SK-N-SH treated with all-trans-retinoic acid at 6 μM for 48 hours (cell line): Measurements from ENCODE around the gene PEX16.

ENCODE experiments used
- ATAC-seq: fragments of 200-7000 bp; cut with Tn5 transposase; 3 replicates; pipeline ENCODE4 v1.9.1; 2020; ENCODE audit warnings: mild to moderate bottlenecking, moderate library complexity
- ARNTL ChIP-seq: fragments of 450-650 bp; formaldehyde crosslinking; IDR thresholded peaks from 2 replicates; pipeline ENCODE4 v1.5.0; 2020; ENCODE audit warnings: low read depth, mild to moderate bottlenecking, moderate library complexity, borderline replicate concordance
- BACH2 ChIP-seq: fragments of 250-450 bp; sonication (Bioruptor Pico); IDR thresholded peaks from 2 replicates; pipeline ENCODE4 v1.9.0; 2021; ENCODE audit warnings: mild to moderate bottlenecking, borderline replicate concordance
- CSDC2 ChIP-seq: fragments of 250-450 bp; sonication (Bioruptor Pico); IDR thresholded peaks from 2 replicates; pipeline ENCODE4 v1.5.0; 2020; ENCODE audit warnings: mild to moderate bottlenecking, moderate library complexity
- ESRRG ChIP-seq: fragments of 250-450 bp; sonication (Bioruptor Pico); IDR thresholded peaks from 2 replicates; pipeline ENCODE4 v1.6.1; 2021; ENCODE audit warnings: mild to moderate bottlenecking
- GLIS3 ChIP-seq: fragments of 250-450 bp; sonication (Bioruptor Pico); IDR thresholded peaks from 2 replicates; pipeline ENCODE4 v1.5.0; 2020; ENCODE audit warnings: mild to moderate bottlenecking, moderate library complexity
- ISL1 ChIP-seq: fragments of 250-450 bp; sonication (Bioruptor Pico); IDR thresholded peaks from 2 replicates; pipeline ENCODE4 v2.1.2; 2022; ENCODE audit warnings: mild to moderate bottlenecking, moderate library complexity
- OSR1 ChIP-seq: fragments of 250-450 bp; sonication (Bioruptor Pico); IDR thresholded peaks from 2 replicates; pipeline ENCODE4 v1.8.0; 2022; ENCODE audit warnings: moderate library complexity, mild to moderate bottlenecking, inconsistent platforms
- PPARA ChIP-seq: fragments of 250-450 bp; sonication (Bioruptor Pico); IDR thresholded peaks from 2 replicates; pipeline ENCODE4 v1.5.0; 2020; ENCODE audit warnings: mild to moderate bottlenecking, borderline replicate concordance
- RARB ChIP-seq: fragments of 250-450 bp; sonication (Bioruptor Pico); IDR thresholded peaks from 2 replicates; pipeline ENCODE4 v1.8.0; 2021; ENCODE audit warnings: mild to moderate bottlenecking, moderate library complexity
- SNAI2 ChIP-seq: fragments of 250-450 bp; sonication (Bioruptor Pico); IDR thresholded peaks from 2 replicates; pipeline ENCODE4 v1.5.0; 2020; ENCODE audit warnings: mild to moderate bottlenecking, moderate library complexity
- TCF4 ChIP-seq: fragments of 250-450 bp; sonication (Bioruptor Pico); IDR thresholded peaks from 2 replicates; pipeline ENCODE4 v1.8.0; 2021; ENCODE audit warnings: mild to moderate bottlenecking, moderate library complexity, borderline replicate concordance
- TOX ChIP-seq: fragments of 250-450 bp; sonication (Bioruptor Pico); IDR thresholded peaks from 2 replicates; pipeline ENCODE4 v1.8.0; 2021; ENCODE audit warnings: mild to moderate bottlenecking, moderate library complexity, borderline replicate concordance
- ZFP3 ChIP-seq: fragments of 250-450 bp; sonication (Bioruptor Pico); IDR thresholded peaks from 2 replicates; pipeline ENCODE4 v1.5.0; 2020; ENCODE audit warnings: mild to moderate bottlenecking, moderate library complexity
- ZFP30 ChIP-seq: fragments of 450-650 bp; formaldehyde crosslinking; IDR thresholded peaks from 2 replicates; pipeline ENCODE4 v1.5.0; 2022; ENCODE audit warnings: mild to moderate bottlenecking, moderate library complexity
- ZNF565 ChIP-seq: fragments of 450-650 bp; formaldehyde crosslinking; conservative IDR thresholded peaks from 2 replicates; pipeline ENCODE4 v1.5.0; 2020; ENCODE audit warnings: low read depth, mild to moderate bottlenecking, moderate library complexity
- ZNF70 ChIP-seq: fragments of 450-650 bp; formaldehyde crosslinking; IDR thresholded peaks from 2 replicates; pipeline ENCODE4 v1.5.0; 2020; ENCODE audit warnings: mild to moderate bottlenecking, moderate library complexity
- ZNF8 ChIP-seq: fragments of 450-650 bp; formaldehyde crosslinking; IDR thresholded peaks from 2 replicates; pipeline ENCODE4 v1.5.0; 2020; ENCODE audit warnings: mild to moderate bottlenecking, moderate library complexity
- TF ChIP-seq, protein P1 (sequence below): fragments of 250-450 bp; sonication (Bioruptor Pico); IDR thresholded peaks from 2 replicates; pipeline ENCODE4 v1.5.1; 2020; ENCODE audit warnings: low read depth, mild to moderate bottlenecking, moderate library complexity
- TF ChIP-seq, protein P2 (sequence below): fragments of 250-450 bp; sonication (Bioruptor Pico); IDR thresholded peaks from 2 replicates; pipeline ENCODE4 v1.8.0; 2020; ENCODE audit warnings: mild to moderate bottlenecking, moderate library complexity, borderline replicate concordance
- TF ChIP-seq, protein P3 (sequence below): fragments of 250-450 bp; sonication (Bioruptor Pico); IDR thresholded peaks from 2 replicates; pipeline ENCODE4 v1.5.0; 2020; ENCODE audit warnings: mild to moderate bottlenecking, moderate library complexity

Gene PEX16

DNA sequence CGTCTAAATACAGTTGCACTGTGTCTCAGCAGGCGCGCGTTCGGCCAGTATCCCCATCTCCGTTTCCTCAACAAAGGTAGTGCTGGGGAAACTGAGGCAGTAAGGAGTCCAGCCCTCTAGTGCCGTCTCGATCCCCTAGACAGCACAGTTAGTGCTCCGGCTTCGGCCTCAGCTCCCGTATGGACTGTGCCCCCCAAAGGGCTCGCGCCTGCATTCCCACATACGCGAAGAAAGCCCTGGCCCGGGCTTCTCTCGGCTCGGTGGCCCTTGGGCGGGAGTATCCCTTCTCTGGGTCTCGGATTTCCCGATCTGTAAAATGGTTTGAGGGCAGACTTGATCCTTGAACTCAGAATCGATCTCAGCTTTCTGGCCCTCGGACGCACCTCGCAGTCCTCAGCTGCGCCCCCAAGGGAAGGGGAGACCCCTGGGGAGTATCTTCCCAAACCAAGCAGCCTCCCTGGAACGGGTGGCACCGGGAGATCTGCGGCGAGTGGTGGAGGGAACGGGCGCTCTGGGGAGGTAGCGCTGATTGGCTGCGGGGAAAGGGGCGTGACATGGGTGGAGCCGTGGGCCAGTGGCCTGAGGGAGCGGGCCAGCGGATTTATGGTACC lies 759 bp upstream of the PEX16 start (continued):
- no peak for TF ChIP-seq PPARA (CRISPR knock-in tag)
- no peak for TF ChIP-seq TCF4 (CRISPR knock-in tag)
- no peak for TF ChIP-seq ZFP30 (CRISPR knock-in tag)
- no peak for TF ChIP-seq ZFP3 (CRISPR knock-in tag)
- TF ChIP-seq ISL1: no peak
- no peak for TF ChIP-seq OSR1
- no peak for TF ChIP-seq ZNF70 (CRISPR knock-in tag)
- no peak for TF ChIP-seq GLIS3 (CRISPR knock-in tag)
- TF ChIP-seq ZNF565: no peak

DNA sequence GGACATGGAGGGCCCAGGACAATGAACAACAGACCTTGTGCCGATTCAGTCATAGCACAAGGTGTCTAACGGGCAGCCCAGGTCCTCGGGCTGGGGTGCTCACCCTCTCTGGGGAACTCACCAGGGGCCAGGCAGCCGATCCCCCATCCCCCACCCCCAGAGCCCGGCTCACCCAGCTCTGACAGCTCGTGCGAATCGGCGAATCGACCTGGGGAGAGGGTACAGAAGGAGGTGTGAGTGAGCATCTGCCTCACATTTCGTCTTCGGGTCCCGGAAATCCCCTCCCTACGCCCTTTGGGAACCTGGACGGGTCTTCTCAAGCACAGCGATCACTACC lies 423 bp downstream of the PEX16 start:
- ATAC-seq: no peak
- TF ChIP-seq ZNF565 (no peak), ARNTL (CRISPR knock-in tag) (no peak), TOX (no peak), ZNF70 (CRISPR knock-in tag) (no peak)
- TF ChIP-seq, protein P1, sequence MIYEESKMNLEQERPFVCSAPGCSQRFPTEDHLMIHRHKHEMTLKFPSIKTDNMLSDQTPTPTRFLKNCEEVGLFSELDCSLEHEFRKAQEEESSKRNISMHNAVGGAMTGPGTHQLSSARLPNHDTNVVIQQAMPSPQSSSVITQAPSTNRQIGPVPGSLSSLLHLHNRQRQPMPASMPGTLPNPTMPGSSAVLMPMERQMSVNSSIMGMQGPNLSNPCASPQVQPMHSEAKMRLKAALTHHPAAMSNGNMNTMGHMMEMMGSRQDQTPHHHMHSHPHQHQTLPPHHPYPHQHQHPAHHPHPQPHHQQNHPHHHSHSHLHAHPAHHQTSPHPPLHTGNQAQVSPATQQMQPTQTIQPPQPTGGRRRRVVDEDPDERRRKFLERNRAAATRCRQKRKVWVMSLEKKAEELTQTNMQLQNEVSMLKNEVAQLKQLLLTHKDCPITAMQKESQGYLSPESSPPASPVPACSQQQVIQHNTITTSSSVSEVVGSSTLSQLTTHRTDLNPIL (CRISPR knock-in tag): no peak

DNA sequence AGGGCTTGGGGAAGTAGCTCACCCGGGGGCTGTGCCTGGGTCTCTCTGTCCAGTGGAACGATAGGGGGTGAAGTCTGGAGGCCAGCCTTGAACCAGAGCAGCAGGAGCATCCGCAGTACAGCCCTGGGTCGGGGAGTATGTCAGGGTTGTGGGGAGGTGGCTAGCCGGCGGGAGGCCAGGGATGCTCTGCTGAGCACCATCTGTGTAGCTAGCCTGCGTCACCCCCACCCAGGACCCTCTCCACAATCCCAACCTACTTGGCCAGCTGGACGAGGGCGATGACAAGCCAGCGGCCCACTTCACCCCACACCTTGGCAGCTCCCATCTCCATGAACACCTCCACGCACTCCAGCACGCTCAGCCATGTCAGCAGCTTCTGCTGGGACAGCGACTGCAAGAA lies 2.2 kb downstream of the PEX16 start:
- ATAC-seq: no peak
- TF ChIP-seq RARB (CRISPR knock-in tag) (no peak), TCF4 (CRISPR knock-in tag) (no peak), SNAI2 (CRISPR knock-in tag) (no peak), OSR1 (no peak), TOX (no peak)
- TF ChIP-seq, protein P1 (CRISPR knock-in tag): no peak

DNA sequence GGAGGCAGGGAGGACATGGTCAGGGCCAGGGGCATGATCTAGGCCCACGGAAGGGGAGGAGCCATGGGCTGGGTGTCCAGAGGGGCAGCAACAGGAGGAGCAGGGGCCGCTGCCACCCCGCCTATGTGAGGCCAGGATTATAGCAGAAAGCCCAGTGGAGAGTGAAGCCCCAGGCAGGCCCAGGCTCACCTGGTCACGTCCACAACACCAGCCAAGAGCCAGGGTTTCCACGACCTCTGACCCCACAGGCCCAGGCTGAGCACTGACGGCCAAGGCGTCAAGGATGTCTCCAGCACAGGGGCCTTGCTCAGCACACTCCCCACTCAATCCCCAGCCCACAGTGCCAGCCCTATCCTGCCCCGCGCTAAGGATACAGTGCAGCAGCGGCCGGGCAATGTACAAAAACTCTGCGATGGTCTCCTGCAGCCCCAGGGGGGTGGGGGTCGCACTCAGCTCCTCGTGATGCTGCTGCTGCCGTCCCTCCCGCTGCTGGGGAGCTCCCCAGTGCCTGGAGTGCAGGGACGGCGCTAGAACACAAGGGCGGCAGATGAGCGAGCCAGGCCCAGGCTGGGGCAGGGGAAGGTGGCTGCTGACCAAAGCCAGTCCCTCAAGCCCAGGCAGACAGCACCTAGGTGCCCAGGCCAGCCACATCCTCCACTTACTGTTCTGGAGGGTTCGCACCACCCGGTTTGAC lies 3.6 kb downstream of the PEX16 start:
- no peak for TF ChIP-seq BACH2 (CRISPR knock-in tag)
- no peak for TF ChIP-seq TCF4 (CRISPR knock-in tag)
- TF ChIP-seq ARNTL (CRISPR knock-in tag): no peak
- TF ChIP-seq PPARA (CRISPR knock-in tag): no peak
- TF ChIP-seq OSR1: no peak
- TF ChIP-seq, all 23 proteins: peak for 0
- no peak for ATAC-seq

DNA sequence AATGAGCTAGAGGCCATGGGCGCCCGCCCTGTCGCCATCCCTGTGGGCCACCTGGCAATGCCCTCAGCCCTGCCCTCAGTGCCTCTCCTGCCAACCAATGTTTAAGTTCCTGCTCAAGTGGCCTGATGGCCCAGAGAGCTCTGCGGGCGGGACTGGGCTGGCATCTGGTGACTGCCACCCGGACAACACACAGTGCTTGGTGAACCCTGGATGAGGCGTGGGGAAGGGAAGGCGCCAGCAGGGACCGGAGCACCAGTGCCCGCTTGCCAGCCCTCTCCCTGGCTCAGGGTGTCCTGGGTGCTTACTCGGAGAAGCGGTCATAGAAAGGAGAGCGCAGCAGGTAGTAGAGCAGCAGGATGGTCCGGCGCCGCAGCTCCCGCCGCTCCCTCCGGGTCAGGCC lies 4.2 kb downstream of the PEX16 start:
- no peak for ATAC-seq
- no peak for TF ChIP-seq GLIS3 (CRISPR knock-in tag)
- TF ChIP-seq, protein P2, sequence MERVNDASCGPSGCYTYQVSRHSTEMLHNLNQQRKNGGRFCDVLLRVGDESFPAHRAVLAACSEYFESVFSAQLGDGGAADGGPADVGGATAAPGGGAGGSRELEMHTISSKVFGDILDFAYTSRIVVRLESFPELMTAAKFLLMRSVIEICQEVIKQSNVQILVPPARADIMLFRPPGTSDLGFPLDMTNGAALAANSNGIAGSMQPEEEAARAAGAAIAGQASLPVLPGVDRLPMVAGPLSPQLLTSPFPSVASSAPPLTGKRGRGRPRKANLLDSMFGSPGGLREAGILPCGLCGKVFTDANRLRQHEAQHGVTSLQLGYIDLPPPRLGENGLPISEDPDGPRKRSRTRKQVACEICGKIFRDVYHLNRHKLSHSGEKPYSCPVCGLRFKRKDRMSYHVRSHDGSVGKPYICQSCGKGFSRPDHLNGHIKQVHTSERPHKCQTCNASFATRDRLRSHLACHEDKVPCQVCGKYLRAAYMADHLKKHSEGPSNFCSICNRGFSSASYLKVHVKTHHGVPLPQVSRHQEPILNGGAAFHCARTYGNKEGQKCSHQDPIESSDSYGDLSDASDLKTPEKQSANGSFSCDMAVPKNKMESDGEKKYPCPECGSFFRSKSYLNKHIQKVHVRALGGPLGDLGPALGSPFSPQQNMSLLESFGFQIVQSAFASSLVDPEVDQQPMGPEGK (CRISPR knock-in tag): no peak

DNA sequence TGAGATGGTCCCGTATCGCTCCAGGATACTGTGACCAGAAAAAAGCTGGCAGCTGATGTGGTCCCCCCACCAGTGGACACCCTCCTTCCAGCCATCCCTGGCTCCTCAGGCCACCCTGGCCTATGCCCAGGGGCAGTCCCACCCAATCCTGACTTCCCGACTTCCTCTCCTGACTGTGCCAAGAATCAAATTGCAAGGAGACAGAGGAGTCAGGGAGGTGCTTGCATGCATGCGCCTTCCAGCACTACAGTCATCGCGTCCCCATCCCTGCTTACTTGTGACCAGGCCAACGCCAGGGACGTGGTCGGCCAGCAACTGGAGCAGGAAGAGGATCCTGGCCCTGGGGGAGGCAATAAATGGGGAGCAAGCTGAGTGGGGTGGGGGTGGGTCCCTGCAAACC lies 7.1 kb downstream of the PEX16 start:
- TF ChIP-seq, protein P3, sequence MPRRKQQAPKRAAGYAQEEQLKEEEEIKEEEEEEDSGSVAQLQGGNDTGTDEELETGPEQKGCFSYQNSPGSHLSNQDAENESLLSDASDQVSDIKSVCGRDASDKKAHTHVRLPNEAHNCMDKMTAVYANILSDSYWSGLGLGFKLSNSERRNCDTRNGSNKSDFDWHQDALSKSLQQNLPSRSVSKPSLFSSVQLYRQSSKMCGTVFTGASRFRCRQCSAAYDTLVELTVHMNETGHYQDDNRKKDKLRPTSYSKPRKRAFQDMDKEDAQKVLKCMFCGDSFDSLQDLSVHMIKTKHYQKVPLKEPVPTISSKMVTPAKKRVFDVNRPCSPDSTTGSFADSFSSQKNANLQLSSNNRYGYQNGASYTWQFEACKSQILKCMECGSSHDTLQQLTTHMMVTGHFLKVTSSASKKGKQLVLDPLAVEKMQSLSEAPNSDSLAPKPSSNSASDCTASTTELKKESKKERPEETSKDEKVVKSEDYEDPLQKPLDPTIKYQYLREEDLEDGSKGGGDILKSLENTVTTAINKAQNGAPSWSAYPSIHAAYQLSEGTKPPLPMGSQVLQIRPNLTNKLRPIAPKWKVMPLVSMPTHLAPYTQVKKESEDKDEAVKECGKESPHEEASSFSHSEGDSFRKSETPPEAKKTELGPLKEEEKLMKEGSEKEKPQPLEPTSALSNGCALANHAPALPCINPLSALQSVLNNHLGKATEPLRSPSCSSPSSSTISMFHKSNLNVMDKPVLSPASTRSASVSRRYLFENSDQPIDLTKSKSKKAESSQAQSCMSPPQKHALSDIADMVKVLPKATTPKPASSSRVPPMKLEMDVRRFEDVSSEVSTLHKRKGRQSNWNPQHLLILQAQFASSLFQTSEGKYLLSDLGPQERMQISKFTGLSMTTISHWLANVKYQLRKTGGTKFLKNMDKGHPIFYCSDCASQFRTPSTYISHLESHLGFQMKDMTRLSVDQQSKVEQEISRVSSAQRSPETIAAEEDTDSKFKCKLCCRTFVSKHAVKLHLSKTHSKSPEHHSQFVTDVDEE: no peak
- TF ChIP-seq ZNF70 (CRISPR knock-in tag): no peak
- no peak for TF ChIP-seq CSDC2
- TF ChIP-seq RARB (CRISPR knock-in tag): no peak
- no peak for TF ChIP-seq PPARA (CRISPR knock-in tag)
- no peak for TF ChIP-seq ZNF8 (CRISPR knock-in tag)
- no peak for TF ChIP-seq ESRRG (CRISPR knock-in tag)
- no peak for TF ChIP-seq SNAI2 (CRISPR knock-in tag)
- TF ChIP-seq, protein P1 (CRISPR knock-in tag): no peak
- TF ChIP-seq GLIS3 (CRISPR knock-in tag): no peak
- no peak for TF ChIP-seq ISL1
- no peak for TF ChIP-seq ZFP3 (CRISPR knock-in tag)
- TF ChIP-seq TOX: no peak
- ATAC-seq: no peak
